WTC11 (cell line): ENCODE results near the gene HAP1.

Source experiments
- CTCF ChIP-seq: fragments of 200-600 bp; IDR thresholded peaks from 2 replicates; pipeline ENCODE4 v1.8.0; 2022; ENCODE audit warnings: antibody characterized with exemption
- NR3C1 ChIP-seq: sonication (generic); formaldehyde crosslinking; conservative IDR thresholded peaks from 2 replicates; pipeline ENCODE4 v1.8.1; 2023; ENCODE audit warnings: low read depth, mild to moderate bottlenecking, missing genetic modification reagents

GRCh38 chr17:41769985-41770384 is 35.5 kb upstream of the HAP1 start:
- no peak for TF ChIP-seq NR3C1 (CRISPR knock-in tag)
- no peak for TF ChIP-seq CTCF
